Stimulated activated CD8-positive, alpha-beta memory T cell treated with anti-CD3 and anti-CD28 coated beads, Interleukin-15, amount 100 ng/mL, for 24 hours (primary cell): ENCODE results near the gene KDM1B.
"Not testable (repeated sequence)": the region's sequence is repeated elsewhere in the genome, so short reads cannot be mapped to it uniquely, and the experiment has no call there.

Experiments
- DNase-seq: peaks from one replicate; pipeline ENCODE4 v3.0.0-alpha.2; 2020; ENCODE audit warnings: low read depth

The KDM1B gene

GRCh38 chr6:18186540-18187250 is 31.5 kb downstream of the KDM1B start:
- no peak for DNase-seq

DNA sequence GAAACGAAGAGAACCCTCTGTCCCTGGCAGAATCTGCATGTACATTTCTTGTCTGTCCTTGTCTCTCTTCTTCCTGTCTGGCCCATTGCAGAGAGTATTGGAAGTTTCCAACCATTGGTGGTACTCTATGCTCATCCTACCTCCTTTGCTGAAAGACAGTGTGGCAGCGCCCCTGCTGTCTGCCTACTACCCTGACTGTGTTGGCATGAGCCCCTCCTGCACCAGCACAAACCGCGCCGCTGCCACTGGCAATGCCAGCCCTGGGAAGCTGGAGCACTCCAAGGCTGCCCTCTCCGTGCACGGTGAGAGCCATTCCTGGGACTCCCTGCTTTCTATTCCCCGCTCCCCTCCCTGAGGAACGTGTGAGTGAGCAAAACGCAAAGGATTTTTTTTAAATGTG is 32.5 kb downstream of the KDM1B start:
- no peak for DNase-seq

DNA sequence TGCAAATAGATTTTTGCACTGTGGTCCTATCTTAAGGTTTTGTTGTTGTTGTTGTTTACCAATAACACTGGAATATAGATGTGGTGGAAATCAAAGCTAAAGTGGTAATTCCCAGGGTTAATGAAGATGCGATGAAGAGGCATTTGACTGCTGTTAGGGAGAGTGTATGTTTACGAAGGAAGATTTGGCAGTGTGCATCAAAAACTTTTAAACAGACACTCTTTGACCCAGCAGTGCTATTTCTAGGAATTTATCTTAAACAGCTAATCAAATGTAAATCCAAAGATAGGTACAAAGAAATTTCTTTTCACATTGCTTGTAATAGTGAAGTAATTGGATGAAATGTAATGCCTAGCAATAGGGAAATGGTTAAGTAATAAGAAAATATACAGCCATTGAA is 34.0 kb downstream of the KDM1B start:
- no peak for DNase-seq

DNA sequence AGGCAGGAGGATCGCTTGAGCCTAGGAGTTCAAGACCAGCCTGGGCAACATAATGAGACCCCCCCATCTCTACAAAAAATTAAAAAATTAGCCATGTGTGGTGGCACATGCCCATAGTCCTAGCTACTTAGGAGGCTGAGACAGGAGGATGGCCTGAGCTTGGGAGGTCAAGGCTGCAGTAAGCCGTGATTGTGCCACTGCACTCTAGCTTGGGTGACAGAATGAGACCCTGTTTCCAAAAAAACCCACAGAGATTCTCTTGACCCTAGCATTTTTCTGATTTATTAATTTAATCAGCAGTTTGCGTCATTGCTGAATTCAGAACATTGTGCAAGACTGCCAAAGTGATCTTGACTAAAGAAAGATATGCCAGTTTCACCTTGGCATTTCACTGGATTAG is 36.8 kb downstream of the KDM1B start:
- DNase-seq: no peak

DNA sequence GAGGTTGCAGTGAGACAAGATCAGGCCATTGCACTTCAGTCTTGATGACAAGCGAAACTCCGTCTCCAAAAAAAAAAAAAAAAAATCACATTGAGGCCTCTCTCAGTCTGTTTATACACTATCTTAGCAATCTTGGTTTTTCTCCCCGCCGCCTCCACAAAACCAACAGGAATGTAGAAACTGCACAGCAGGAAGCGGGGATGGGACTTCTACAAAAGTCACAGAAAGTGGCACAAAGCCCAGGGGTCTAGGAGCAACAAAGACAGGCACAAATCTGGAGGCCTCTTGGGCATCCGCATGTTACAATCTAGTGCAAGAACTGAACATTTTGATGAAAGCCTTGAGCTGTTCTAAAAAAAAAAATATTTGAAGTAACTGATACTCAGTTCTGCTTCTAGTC is 48.6 kb downstream of the KDM1B start:
- DNase-seq: no peak

DNA sequence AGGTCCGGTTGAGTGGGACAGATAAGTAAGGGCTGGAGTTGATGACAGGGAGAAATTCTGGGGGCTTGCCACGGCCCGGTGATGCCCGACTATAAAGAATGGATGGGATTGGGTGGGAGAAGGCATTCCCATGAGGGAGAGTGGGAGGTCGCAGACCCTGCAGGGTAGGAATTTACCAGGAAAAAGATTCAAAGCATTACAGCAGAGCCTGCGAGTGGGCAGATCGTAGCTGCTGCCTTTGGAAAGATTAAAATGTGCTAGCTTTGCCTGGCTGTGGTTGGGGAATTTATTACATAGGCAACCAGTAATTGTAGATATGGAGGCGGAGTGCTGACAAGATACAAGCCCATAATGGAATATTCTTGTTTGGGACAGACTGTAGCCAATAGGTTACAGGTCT is 49.5 kb downstream of the KDM1B start:
- DNase-seq: no peak

DNA sequence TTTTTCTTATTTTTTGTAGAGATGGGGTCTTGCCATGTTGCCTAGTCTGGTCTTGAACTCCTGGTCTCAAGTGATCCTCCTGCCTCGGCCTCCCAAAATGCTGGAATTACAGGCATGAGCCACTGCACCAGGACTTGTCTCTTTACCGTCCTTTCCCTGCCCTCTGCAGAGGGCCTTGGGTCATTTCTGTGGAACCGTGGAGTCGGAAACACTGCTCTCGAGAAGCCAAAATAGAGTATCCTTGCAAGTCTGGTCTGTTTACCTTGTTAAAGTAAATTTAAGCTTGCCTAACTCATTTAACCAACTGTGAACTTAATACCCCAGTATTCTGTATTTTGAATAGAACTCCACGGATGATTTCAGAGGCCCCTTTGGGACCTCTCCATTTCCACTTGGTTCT is 51.4 kb downstream of the KDM1B start:
- no peak for DNase-seq

- no peak for DNase-seq
Measured at GRCh38 chr6:18207438-18207837, 52.2 kb downstream of the KDM1B start.

DNA sequence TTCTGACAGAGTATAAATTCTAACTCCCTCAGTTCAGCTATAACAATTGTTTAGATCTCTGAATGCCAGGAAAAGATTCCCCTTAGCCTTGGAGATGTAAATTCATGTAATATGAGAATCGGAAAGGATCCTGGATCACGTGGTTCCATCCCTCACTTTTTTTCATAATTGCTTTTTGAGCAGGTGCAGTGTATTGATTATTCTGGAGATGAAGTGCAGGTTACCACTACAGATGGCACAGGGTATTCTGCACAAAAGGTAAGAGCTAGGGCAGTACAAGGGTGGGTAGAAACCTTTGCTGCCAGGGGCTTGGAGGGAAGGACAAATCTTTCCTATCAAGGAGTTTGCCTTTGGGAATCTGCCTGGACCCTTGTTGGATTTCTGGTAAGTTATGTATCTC is 52.7 kb downstream of the KDM1B start:
- no peak for DNase-seq

GRCh38 chr6:18208778-18209177 is 53.6 kb downstream of the KDM1B start:
- DNase-seq: not testable (repeated sequence)

DNA sequence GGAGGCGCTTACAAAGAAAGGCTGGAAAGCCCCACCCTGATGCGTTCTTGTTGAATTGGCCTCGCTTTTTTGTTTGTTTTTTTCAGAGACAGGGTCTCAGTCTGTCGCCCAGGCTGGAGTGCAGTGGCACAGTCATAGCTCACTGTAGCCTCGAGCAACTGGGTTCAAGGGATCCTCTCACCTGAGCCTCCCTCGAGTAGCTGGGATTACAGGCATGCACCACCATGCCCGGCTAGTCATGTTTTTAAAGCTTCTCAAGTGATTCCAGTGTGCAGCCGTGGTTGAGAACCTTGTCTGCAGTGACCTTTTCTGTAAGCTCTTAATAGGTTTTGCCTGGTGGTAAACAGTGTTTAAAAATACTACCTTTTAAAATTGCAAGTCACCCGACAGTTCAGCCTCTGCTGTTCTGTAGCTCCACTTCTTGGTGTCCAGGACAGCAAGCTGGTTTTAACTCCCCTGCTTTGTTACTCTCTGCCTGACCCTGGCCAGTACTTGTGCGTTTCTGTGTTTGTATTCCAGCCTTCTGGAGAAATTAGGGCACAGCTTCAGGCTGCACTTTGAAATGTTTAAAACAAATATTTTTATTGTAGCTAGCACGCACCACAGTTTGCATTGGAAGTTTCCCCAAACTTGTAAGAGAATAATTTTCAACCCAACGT is 54.4 kb downstream of the KDM1B start:
- DNase-seq: no peak

- no peak for DNase-seq
Measured at GRCh38 chr6:18210707-18211106, 55.5 kb downstream of the KDM1B start.

DNA sequence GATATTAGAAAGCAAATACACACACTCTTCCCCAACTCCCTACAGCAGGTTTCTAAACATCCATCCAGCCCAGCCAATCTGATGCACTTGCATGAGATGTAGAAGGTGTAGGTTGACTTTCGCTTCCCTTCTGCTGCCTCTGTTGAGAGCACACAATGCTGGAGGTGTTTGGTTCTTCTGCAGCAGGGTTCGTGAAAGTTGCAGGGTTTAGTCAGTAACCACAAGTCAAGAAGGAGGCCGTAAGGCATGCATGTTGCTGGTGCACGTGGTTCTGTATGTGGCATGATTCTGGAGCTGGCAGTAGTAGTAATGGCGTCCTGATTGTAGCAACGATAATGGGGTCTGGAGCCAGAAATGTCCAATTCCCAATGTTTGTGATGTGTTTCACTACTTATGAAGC is 56.1 kb downstream of the KDM1B start:
- no peak for DNase-seq

DNA sequence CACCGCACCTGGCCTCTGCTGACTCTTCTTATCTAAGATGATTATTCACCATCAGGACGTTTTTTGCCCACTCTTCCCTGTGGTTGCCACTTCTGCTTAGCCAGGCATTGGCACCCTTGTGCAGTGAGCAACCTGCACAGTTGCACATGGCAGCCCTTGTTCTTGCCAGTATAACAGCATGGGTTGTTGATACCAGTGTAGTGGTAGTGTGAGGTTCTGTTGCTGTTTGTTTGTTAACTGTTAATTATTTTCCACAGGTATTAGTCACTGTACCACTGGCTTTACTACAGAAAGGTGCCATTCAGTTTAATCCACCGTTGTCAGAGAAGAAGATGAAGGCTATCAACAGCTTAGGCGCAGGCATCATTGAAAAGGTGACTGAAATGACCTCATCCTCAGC is 57.0 kb downstream of the KDM1B start:
- DNase-seq: no peak

- no peak for DNase-seq
Measured at GRCh38 chr6:18213439-18213838, 58.2 kb downstream of the KDM1B start.

GRCh38 chr6:18214003-18214402 is 58.8 kb downstream of the KDM1B start:
- no peak for DNase-seq

DNA sequence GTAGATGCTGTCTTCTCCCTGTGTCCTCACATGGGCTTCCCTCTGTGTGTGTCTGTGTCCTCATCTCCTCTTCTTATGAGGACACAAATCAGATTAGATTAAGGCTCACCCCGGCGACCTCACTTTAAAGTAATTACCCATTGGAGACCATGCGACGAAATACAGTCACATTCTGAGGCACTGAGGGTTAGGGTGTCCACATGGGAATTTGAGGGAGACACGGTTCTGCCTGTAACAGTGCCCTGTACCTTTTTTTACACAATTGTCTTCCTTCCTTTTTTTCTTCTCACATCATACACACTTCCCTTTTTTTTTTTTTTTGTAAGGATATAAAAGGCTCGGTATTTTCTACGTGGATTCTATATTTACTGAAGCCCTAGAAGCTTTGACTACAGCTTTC is 60.2 kb downstream of the KDM1B start:
- DNase-seq: no peak

GRCh38 chr6:18216411-18216810 is 61.2 kb downstream of the KDM1B start:
- DNase-seq: no peak

DNA sequence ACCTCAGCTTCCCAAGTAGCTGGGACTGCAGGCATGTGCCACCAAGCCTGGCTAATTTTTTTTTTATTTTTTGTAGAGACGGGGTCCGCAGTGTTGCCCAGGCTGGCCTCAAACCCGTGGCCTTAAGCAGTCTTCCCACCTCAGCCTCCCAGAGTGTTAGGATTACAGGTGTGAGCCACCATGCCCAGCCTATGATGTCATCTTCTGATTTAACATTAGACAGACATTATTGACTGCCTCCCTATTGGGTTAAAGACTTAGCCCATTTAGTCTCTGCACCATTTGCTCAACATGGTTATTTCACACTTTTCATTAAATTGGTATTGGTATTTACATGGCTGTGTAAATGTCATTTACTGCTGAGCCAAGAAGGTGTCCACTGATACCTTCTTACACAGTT is 63.0 kb downstream of the KDM1B start:
- DNase-seq: no peak

- DNase-seq: no peak
Measured at GRCh38 chr6:18219591-18219990, 64.4 kb downstream of the KDM1B start.

DNA sequence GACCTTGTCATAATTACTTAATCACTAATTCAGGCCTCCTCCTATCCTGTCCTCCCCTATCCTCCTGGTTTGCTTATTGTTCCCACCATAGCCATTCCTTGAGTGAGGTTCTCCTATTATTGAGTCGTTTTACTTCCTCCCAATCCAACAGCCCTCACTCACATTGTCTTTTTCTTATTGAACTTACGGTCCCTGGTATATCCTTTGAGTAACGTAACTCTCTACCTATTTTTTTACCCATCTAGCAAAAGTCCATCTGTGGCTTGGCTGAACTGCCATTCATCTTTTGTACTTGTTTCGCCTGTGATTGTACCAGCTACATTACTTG is 66.0 kb downstream of the KDM1B start:
- no peak for DNase-seq

GRCh38 chr6:18226451-18227105 is 71.4 kb downstream of the KDM1B start:
- not testable (repeated sequence) for DNase-seq

DNA sequence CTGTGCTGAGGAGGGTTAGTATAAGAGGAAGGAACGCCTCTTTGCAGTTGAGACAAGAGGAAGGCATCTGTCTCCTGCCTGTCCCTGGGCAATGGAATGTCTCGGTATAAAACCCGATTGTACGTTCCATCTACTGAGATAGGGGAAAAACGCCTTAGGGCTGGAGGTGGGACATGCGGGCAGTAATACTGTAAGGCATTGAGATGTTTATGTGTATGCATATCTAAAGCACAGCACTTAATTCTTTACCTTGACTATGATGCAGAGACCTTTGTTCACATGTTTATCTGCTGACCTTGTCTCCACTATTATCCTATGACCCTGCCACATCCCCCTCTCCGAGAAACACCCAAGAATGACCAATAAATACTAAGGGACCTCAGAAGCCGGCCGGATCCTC is 71.9 kb downstream of the KDM1B start:
- DNase-seq: not testable (repeated sequence)

GRCh38 chr6:18228590-18228989 is 73.4 kb downstream of the KDM1B start:
- not testable (repeated sequence) for DNase-seq
